ENCODE data around the gene KCNIP3.
"Not testable (repeated sequence)": the region's sequence is repeated elsewhere in the genome, so short reads cannot be mapped to it uniquely, and the experiment has no call there.

DNA sequence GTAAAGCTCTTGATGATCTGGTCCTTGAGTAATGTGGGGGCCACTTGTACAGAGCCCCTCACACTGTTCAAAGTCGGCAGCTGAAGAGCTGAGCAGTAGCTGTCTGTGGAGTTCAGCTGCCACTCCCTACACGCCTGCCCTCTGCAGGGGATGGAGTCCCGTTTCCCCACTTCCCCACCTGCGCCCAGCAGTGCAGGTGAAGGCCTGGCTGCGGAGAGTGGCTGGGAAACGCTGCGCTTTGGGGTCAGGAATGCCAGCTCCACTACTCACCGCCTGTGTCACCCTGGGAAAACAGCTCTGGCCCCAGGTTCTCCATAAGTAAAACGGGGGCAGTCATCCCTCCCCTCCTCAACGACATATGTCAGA is 104.8 kb downstream of the KCNIP3 start:
- not testable (repeated sequence) for TF ChIP-seq POLR2AphosphoS5 (IDR thresholded peaks at IDR 0.05; ENCODE audit: low read depth, low read length); POLR2A (IDR thresholded peaks at IDR 0.05; ENCODE audit: low read depth, low read length); TAF1 (IDR thresholded peaks at IDR 0.05; ENCODE audit: low read depth, low read length); POU2F2 (IDR thresholded peaks at IDR 0.05; ENCODE audit: low read depth, low read length); PAX5 (IDR thresholded peaks at IDR 0.05; ENCODE audit: insufficient read depth, low read length, severe bottlenecking)
